T follicular helper cell (primary cell): Measurements from ENCODE around the gene BMPR1A.

Source experiments
- DNase-seq: peaks from one replicate; pipeline ENCODE4 v3.0.0-alpha.2; 2020; ENCODE audit warnings: low read depth

BMPR1A gene

DNA sequence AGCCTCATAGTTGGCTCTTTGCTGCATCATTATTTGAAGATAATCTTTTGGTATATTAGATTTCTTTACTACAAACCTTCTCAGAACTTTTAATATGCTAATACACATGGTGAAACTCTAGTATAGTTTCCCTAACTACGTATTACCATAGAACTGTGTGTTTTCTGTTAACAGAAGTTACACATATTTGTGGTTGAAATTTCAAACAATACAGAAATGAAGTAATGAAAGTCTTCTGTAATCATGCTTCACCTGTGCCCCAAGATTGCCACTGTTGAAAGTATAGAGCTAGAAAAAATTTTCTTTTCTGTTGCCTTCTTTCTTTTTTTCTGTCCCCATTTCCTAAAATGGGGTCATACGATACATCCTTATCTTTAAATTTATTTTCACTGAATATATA, 9.1 kb downstream of the BMPR1A start:
- no peak for DNase-seq

DNA sequence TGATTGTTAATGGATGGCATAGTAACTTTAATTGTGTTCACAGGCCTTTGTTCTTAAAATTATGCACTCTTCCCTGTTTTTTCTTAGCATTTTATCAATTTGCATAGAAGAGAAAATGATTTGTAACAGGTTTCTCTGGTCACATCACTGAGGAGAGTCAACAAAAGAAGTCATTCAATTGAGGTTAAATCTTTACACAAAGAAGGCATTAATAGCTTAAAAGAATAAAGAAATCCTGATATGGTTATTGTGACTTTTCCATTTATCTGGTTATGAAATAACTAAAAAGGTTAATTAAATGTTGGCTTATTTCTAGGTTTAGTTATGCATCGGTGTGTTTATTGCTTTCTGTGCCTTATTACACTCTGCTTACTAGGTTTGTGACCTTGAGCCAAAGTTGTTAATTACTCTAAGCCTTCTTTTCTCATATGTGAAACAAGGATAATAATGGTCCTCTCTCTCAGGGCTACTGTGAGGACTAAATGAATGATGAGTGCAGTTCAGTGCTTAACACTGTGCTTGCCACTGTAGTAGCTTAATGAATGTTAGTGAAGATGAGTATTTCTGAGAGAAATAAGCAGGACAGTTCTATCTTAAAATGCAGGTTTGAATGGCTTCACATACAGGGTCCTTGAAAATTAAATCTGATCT, 12.1 kb downstream of the BMPR1A start:
- DNase-seq: no peak

DNA sequence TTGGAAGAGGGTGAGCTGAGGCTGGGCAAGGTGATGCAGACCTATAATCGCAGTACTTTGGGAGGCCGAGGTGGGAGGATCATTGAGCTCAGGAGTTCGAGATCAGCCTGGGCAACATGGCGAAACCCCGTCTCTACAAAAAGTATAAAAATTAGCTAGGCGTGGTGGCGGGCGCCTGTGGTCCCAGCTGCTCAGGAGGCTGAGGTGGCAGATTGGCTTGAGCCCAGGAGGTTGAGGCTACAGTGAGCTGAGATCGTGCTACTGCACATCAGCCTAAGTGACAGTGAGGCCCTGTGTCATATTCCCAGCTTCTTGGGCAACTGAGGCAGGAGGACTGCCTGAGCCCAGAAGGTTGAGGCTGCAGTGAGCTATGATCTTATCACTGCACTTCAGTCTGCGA, 13.6 kb downstream of the BMPR1A start:
- no peak for DNase-seq

DNA sequence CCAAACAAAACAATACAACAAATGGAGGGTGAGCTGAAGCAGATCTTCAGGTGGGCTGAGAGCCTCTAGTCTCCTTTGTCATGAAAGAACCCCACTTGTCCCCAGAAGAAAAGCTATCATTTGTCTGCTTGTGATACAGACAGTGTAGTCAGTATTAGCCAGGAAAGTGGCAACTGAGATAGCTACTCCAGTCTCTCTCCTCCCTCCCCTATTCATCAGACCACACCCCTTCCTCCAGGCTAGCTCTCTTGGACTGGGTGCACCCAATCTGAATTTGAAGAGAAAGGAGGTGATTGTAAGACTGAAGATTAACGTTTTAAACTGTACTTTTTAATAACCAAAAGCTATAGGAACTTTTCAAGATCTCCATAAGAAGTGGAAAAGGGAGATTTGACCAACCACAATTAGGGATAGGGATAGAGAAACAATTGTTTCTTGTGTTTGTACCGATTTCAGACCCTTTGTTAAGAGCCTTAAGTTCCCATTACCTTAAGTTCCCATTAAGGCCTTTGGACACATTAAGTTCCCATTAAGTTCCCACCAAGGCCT, 14.1 kb downstream of the BMPR1A start:
- DNase-seq: no peak

DNA sequence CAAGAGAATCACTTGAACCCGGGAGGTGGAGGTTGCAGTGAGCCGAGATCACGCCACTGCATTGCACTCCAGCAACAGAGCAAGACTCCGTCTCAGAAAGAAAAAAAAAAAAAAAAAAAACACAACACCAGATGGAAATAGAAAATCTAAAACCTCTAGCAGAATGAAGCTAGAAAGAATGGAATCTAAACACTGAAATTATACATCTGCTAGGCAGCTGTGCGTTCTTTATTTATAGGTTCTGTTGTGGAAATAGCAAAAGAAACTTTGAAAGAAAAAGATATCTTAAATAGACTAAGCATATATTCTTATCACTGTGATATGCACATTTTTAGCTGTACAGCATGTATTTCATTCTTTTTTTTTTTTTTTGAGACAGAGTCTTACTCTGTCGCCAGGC, 17.1 kb downstream of the BMPR1A start:
- DNase-seq: no peak

DNA sequence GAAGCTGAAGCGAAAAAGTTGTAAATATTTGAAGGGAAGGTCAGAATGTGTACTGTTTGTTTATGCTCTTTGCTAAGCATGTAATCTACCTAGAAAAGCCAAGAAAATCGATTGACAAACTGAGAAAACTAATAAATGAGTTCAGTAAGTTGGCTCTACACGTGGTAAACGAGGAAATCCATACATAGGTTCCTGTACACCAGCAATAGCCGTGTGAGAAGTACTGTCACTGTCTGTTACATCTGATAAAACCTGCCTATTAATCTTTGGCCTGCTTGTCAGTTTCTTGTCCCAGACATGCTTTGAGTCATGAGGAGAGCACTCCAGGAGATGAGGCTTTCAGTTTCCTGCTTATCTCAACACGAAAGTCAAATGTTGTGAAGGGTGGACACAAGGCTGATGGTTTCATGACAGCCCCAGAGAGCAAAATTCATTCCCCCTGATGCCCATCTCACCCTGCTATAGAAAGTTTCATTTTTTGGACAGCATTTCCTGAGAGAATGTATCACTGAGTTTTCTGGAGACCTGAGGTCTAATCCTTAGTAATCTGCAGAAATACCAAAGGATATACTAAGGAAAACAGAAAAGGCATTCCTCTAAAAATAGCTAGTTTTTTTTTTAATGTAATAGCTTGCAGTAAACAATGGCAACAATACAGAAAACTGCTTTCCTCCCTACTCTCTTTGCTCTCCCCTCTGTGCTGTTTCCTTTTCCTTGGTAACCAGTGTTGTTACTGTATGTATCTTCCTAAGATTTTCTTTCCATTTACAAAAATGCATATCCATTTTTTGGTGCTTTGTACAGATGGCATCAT, 18.8 kb downstream of the BMPR1A start:
- no peak for DNase-seq

DNA sequence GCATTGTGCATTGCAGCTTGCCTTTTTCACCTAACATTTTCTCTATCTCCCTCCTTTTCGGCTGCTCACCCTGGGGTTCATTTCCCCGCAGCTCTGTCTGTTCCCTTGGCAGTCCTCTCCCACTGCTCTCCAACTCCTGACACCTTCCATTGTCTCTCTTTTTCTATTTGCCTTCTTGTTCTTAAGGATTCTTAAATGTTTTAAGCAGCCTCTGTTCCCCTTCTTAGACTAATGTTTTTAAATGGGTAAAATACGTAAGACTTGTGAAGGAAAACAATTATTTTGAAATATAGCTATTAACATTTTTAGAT, 19.4 kb downstream of the BMPR1A start:
- no peak for DNase-seq

DNA sequence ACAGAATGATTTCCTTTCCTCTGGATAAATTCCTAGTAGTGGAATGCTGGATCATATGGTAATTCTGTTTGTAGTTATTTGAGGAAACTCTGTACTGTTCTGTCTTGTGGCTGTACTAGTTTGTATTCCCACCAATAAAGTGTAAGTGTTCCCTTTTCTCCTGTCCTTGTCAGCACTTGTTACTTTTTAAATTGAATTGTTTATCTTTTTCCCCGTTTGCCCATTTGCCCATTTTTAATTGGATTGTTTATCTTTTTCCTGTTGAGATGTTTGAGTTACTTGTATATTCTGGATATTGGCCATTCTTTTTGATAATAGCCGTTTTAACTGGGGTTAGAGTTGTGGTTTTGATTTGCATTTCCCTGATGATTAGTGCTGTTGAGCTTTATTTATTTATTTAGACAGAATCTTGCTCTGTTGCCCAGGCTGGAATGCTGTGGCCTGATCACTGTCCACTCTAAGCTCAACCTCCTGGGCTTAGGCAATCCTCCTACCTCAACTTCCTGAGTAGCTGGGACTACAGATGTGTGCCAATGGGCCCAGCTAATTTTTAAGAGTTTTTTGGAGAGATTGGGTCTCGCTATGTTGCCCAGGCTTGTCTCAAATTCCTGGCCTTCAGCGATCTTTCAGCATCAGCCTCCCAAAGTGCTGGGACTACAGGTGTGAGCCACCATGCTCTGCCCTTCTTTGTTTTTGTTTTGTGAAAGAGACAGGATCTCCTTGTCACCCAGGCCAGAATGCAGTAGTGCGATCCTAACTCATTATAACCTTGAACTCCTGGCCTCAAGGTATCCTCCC, 23.0 kb downstream of the BMPR1A start:
- DNase-seq: no peak

DNA sequence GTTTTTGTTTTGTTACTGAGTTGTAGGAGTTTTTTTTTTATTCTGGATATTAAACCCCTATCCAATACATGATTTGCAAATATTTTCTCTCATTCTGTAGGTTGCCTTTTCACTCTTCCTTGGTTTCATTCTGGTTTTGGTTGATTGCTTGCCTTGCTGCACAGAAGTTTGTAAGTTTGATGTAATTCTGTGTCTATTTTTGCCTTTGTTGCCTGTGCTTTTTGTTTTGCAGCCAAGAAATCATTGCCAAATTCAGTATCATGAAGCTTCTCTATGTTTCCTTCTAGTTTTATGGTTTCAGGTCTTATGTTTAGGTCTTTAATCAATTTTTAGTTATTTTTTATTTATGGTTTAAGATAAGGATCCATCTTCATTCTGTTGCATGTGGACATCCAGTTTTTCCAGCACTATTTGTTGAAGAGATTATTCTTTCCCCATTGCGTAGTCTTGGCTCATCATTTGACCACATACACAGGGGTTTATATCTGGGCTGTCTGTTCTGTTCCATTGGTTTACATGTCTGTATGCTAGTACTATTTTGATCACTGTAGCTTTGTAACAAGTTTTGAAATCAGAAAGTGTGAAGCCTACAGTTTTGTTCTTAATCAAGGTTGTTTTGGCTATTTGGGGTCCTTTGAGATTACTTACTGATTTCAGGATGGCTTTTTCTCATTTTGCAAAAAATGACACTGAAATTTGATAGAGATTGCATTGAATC, 26.4 kb downstream of the BMPR1A start:
- no peak for DNase-seq

DNA sequence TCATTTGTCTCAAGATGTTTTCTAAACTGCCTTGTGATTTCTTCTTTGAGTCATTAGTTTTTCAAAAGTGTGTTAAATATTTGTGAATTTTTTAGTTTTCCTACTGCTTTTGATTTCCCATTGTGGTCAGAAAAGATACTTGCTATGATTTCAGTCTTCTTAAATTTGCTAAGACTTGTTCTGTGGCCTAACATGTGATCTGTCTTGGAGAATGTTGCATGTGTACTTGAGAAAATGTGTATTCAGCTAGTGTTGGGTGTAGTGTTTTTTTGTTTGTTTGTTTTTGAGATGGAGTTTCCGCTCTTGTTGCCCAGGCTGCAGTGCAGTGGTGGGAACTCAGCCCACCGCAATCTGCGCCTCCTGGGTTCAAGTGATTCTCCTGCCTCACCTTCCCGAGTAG, 28.6 kb downstream of the BMPR1A start:
- DNase-seq: no peak

DNA sequence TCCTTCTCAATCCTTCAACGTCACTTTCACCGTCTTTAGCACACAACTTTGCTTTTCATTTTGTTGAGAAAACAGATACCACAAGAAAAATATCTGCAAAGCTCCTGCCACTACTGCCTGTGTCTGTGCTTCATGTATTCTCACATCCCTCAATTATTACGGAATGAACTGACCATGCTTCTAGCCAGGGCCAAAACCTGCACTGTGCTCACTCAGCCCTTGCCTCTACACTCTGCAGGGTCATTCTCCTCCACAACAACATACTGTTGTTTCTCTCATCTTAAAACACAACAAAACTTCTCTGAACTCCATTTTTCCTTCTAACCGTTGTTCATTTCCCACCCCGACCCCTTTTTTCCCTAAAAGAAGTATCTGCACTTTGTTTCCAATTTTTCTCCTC, 29.5 kb downstream of the BMPR1A start:
- DNase-seq: no peak

DNA sequence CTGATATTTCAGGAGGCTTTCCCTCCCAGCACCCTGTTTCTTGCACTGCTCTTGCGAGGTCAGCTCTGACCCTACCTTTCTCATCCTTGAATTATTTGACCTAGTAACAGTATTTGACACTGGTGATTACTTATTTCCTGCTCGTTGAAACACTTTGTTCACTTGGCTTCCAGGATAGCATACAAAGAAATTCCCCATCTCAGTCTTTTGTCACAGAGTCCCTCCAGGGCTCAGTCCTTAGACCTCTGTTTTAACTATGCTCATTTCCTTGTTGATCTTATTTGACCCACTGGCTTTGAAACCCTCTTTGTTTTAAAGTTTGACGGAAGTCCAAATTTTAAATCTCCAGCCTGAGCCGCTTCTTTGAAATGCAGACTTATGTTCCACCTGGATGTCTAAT, 29.9 kb downstream of the BMPR1A start:
- no peak for DNase-seq

DNA sequence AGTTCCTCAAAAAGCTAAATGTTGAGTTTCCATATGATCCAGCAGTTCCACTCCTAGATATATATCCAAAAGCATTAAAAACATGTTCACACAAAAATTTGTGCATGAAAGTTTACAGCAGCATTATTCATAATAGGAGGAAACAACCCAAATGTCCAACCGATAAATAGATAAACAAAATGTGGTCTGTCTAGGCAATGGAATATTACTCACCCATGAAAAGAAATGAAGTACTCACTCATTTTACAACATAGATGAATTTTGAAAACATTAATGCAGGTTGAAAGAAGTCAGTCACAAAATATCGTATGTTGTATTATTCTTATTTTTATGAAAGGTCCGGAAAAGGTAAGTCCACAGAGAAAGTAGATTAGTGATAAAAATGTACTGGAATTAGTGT, 34.0 kb downstream of the BMPR1A start:
- DNase-seq: no peak

DNA sequence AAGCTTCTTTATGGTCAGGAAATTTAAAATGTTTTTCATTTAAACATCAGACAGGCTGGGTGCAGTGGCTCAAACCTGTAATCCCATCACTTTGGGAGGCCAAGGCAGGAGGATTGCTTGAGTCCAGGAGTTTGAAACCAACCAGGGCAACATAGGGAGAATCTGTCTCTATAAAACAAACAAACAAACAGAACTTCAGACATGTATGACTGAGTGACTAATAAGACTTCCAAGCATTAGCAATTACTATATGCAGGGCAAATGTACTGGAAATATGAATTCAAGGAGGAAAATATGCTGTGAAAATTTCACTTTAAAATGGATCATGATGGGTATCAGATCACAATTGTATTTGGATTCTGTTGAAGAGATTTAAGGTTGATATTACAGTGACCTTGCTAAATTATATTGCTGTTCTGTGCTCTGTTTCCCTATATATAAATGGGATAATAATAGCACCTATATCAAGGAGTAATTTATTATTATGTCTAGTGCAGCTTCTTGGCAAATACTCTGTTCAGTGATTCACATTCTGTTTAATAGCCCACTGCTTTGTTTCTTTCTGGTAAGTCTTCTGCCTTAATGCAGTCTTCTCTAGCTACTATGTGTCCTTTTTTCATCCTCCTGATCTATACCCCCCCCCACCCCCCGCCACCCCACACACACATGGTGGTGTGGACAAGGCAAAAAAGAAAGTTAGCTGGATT, 36.2 kb downstream of the BMPR1A start:
- DNase-seq: no peak

DNA sequence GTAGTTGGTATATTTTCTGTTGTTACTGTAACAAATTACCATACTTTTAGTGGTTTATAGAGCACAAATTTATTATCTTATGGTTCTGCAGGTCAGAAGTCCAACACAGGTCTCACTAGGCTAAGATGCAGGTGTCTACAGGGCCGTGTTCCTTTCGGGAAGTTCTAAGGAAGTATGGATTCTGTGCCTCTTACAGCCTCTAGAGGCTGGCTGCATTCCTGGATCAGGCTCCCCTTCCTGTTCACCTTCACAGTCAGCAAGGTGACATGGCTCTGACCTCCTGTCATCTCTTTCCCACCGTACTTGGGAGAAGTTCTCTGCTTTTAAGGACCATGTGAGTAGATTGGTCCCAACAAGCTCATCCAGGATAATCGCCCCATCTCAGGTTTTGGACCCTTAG, 37.3 kb downstream of the BMPR1A start:
- DNase-seq: no peak

DNA sequence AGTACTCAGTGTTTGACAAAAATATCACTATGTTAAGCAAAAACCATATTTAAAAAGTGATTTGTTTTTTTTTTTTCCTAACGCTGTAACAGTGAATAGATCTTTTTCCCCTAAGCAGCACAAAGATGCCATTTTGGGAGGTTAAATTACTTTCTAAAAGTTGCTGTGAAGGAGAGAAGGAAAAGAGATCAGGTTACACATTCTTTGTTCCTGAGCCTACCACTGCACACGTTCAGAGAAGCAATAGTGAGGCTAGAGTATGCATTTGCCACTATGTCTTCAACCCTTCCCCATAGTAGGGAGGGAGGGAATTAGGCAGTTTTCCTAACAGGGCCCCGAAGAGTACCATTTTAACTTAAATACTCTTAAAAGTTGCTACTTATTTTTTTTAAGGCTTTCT, 38.9 kb downstream of the BMPR1A start:
- no peak for DNase-seq

DNA sequence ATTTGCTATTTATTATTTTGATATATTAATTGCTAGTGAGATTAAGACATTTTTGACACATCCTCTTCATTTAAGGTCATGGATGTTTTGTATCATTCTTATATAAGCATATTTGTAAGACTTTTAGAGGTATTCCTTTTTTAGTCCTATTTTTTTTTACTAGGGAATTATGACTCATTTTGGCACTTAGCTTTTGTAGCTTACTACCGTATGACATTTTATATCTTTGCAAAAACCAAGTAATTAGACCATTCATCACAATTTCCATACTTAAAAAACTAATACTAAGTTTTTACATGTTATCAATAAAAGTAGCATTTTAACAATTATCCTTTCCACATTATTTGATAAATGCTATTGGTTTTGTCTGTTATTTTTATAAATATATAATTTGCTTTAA, 41.6 kb downstream of the BMPR1A start:
- no peak for DNase-seq

DNA sequence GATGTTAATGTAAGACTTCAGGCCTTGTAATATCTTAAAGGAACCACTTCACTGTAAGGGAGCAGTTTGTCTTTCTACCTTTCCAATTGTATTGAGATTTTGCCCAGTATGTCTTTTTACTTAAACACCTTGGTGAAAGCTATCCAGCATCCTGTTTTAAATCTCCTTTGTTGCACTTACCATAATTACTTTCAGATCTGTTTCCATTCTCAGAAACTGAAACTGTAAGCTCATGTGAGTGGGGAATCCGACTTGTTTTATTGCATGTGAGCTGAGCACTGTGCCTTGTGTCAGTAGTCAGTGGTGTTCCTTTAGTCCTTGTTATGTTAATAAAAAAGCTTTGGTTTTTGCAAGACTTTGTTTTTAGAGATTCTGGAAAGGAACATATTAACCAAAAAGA, 42.2 kb downstream of the BMPR1A start:
- DNase-seq: no peak

DNA sequence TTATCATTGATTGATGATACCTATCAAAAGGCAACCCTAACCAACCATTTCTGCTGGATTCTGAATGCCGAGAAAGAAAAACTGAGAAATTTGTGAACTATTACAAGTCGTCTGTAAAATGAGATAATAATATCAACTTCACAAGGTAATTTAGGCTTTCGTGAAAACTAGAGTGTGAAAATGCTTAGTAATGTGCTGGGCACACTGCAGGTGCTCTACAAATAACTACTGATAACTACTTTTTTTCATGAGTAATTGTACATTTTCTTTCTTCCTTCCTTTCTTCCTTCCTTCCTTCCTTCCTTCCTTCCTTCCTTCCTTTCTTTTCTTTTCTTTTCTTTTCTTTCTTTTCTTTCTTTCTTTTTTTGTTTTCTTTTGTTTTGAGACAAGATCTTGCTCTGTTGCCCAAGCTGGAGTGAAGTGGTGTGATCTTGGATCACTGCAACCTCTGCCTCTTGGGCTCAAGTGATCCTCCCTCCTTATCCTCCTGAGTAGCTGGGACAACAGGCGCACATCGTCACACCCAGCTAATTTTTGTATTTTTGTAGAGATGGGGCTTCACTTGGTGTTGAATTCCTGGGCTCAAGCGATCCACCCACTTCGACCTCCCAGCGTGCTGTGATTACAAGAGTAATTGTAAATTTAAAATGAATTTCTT, 42.9 kb downstream of the BMPR1A start:
- no peak for DNase-seq

DNA sequence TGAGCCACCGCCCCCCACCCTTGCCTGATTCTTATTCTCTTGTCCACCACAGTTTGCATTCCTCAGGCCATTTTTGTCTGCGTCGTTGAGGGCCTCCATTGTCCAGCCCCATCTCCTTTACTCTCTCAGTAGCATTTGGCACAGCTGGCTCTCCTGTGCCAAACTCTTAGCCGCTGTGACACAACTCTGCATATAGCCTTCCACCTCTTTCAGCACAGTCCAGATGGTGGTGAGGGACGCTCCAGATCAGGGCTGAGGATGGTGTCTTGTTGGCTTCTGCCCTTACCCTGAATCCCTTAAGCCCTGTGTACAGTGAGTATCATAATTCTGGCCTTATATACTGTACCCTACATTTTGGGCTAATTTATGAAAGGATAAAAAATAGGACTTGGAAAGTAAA, 45.6 kb downstream of the BMPR1A start:
- no peak for DNase-seq

DNA sequence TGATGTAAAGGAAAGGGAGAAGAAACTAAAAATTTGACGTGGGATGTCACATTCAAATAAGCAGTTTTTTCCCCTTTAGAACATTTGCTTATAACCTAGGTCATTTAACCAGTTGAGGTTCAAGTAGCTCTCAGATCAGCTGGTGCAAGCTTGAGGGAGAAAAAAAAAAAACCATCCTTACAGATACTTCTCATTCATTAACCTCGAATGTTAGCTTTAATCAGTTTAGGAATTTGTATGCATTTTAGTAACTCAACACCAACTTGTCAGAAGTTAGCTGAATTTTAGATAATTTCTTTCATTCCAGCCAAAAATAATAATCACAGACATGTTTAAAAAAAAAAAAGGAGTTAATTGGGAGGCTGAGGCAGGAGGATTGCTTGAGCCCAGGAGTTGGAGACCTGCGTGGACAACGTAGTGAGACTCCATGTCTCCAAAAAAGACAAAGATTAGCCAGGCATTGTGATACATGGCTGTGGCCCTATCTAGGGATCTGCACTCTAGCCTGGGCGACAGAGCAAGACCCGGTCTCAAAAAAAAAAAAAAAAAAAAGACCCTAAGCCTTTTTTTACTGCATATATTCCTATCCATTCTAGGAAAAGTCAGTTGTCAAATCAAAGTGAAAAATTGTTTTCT, 46.2 kb downstream of the BMPR1A start:
- no peak for DNase-seq
